Measurements from ENCODE around the gene PHF21B.

GRCh38 chr22:44994399-44995104 is 15.3 kb downstream of the PHF21B start:
- no peak for TF ChIP-seq POLR2AphosphoS5 (IDR thresholded peaks at IDR 0.05)
- no peak for TF ChIP-seq CTCF (IDR thresholded peaks at IDR 0.05)
- TF ChIP-seq POLR2A (IDR thresholded peaks at IDR 0.05; ENCODE audit: low read depth) = no peak

Measured in esophagus muscularis mucosa (tissue), 3 donors.